ACHN (cell line): ENCODE results near the gene PERCC1.
"Not testable (repeated sequence)": the region's sequence is repeated elsewhere in the genome, so short reads cannot be mapped to it uniquely, and the experiment has no call there.

Source experiments
- DNase-seq: peaks from one replicate; pipeline ENCODE4 v3.0.0-alpha.2; 2015
- in situ Hi-C: cut with HindIII; loops from 2 replicates; pipeline ENCODE4 v1.10.0; 2017; ENCODE audit warnings: low sequenced_read_pairs, low pct_ligation_motif_present, low pct_unique_long_range_greater_than_20kb

The PERCC1 gene

GRCh38 chr16:1474082-1474795 lies 43.4 kb downstream of the PERCC1 start:
- in situ Hi-C loops, result no loop called here
- DNase-seq, result no peak

- in situ Hi-C loops, result no loop called here
- DNase-seq, result peak; percentile 78
Measured at GRCh38 chr16:1474796-1475551, 44.1 kb downstream of the PERCC1 start, which contains the start of gene CLCN7. TSS of gene CLCN7 (minus strand) at chr16:1475028. CDS start at chr16:1474974, 54 bp downstream.

DNA sequence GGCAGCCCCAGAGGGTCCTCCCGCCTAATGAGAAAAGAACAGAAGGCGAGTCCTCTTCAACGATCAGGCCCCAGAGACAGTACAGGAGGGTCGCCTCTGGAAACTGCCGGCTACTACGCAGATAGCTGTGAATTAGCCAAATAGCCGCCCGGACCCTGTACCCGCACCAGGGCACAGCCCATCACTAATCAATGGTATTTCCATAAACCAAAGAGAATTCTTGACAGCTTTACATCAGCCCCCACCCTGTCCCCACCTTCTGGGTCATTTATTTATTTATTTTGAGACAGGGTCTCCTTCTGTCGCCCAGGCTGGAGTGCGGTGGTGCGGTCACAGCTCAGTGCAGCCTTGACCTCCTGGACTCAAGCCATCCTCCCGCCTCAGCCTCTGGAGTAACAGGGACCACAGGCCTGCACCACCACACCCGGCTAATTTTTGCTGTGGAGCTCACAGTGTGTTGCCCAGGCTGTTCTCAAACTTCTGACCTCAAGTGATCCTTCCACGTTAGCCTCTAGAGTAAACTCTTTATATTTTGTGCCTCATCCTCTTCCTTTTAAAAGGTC lies 44.8 kb downstream of the PERCC1 start:
- DNase-seq, result no peak
- in situ Hi-C loops, result no loop called here

DNA sequence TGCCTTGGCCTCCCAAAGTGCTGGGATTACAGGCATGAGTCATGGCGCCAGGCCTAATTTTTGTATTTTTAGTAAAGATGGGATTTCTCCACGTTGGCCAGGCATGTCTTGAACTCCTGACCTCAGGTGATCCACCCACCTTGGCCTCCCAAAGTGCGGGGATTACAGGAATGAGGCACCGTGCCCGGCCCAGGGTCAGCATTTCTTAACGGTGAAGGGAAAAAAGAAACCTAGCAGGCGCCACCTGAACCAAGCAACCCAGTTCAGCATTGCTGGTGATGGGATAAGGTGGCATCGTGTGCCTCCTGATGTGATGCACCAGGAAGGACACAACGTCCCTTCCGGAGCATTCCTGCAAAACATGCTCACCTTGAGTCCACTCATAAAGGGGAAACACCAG lies 46.2 kb downstream of the PERCC1 start:
- no peak for DNase-seq
- in situ Hi-C loops, result no loop called here

DNA sequence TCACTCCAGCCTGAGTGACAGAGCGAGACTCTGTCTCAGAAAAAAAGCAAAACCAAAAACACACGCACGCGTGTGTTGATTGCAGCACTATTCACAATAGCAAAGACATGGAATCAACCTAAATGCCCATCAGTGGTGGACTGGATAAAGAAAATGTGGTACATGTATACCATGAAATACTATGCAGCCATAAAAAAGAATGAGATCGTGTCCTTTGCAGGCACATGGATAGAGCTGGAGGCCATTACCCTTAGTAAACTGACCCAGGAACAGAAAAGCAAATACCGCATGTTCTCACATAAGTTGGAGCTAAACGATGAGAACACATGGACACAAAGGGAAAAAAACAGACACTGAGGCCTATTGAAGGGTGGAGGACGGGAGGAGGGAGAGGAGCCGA lies 48.1 kb downstream of the PERCC1 start:
- in situ Hi-C loops, DNase-seq: not testable (repeated sequence)

DNA sequence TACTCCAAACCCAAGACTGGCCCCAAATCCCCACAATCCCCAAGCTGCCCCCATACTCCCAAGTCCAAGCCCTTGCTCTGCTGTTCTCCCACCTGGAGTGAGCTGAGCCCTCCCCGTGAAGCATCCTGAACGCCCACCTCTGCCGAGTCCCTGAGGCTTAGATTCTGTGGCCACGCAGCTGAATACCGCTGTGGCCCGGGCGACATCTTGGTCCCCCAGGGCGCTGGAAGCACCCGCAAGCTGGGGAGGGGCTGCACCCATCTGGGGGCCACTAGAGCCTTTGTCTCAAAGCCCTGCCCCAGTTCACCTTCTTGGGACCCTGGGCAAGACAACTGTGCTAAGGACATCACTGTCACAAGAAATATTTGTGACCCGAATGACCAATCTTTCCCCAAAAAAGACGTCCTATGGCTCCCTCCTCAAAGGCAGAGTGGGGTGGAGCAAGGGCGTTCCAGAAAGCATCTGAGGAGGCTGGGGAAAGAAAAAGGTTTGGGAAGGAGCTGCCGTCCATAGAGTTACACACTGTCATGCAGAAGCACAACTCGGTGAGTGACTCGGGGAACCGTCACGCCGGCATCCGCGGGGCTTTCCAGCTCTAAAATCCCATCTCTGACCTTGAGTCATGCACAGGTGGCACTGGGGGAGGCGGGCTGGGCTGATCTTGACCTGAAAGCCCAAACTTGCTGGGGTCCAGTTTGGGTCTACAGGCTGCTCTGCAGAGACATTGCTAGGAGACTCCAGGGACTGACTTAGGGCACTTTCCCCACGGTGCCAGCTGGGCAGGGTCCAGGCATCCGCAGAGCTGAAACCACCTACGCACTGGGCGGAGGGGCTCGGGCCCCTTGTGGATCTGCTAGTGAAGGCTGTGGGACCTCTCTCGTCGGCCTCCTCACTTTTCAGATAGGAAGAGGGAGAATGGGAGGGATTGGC lies 51.3 kb downstream of the PERCC1 start:
- peak; percentile 79 for DNase-seq
- in situ Hi-C loops, result loop anchor here (10.0 kb wide), 1 partner anchor 47 kb away; the partner anchor contains the start of gene PERCC1
